ENCODE measurements around the gene GPT2.
A peak's percentile ranks its signal among the peaks of the same experiment; 100 is the strongest.

GPT2 gene, protein sequence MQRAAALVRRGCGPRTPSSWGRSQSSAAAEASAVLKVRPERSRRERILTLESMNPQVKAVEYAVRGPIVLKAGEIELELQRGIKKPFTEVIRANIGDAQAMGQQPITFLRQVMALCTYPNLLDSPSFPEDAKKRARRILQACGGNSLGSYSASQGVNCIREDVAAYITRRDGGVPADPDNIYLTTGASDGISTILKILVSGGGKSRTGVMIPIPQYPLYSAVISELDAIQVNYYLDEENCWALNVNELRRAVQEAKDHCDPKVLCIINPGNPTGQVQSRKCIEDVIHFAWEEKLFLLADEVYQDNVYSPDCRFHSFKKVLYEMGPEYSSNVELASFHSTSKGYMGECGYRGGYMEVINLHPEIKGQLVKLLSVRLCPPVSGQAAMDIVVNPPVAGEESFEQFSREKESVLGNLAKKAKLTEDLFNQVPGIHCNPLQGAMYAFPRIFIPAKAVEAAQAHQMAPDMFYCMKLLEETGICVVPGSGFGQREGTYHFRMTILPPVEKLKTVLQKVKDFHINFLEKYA

DNA sequence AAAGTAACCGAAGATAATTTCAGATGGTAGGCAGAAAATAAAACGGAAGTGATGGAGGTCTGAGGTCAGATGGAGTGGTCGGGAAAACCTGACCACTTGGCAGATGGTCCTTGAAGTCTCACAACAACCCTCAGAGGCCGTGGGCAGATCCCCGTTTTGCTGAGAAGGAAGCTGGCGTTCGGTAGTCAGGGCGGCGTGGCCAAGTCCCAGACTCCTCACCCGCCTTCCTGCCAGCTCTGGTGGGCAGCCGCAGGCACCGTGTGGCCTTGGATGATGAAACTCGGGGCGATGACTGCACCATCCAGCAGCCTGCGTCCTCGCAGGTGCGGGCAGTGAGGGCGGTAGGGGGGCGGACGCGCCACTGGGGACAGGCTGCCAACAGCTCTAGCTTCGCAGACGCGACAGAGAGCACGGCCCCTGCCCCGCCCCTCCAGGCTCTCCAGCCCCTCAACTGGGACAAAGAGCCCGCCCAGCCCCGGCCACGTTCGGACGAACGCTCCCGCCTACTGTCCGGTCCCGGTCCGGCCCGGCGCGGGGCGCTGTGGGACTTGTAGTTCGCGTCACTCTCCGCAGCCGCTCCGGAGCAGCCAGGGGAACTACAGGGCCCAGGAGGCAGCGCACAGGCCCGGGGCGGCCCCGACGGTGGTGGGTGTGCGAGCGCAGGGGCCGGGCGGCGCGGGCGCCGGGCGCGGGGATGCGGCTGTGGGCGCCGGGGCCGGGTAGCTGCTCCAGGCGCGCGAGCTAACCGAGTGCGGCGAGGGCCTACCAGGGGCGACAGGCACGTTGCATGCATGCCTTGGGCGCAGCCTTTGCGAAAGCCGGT is at the start of gene GPT2:
GPT2 (plus strand) TSS at position 673 of the 823 bp plus-strand sequence. CDS start 354 bp downstream, outside the sequence.
- DNase-seq: peak; percentile 98

DNA sequence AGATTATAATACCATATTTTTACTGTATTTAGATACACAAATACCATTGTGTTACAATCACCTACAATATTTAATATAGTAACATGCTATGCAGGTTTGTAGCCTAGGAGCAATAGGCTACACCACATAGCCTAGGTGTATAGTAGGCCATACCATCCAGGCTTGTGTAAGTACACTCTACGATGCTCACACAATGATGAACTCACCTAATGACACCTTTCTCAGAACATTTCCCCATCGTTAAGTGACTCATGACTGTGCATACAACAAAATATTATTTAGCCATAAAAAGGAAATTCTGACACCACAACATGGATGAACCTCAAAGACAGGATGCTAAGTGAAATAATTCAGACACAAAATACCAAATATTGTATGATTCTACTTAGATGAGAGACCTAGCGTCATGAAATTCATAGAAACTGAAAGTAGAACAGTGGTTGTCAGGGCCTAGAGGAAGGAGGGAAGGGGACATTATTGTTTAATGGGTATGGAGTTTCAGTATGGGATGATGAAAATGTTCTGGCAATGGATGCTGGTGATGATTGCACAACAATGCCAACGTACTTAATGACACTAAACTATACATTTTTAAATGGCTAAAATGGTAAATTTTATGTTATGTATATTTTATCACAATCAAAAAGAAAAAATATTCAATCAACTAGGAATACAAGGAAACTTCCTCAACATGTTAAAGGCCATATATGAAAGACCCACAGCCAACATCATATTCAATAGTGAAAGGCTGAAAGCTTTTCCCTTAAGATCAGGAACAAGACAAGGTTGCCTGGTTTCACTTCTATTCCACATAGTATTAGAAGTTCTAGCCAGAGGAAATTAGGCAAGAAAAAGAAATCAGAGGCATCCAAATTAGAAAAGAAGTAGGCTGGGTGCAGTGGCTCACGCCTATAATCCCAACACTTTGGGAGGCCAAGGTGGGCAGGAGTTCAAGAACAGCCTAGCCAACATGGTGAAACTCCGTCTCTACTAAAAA is 47.3 kb upstream of the GPT2 start:
- no peak for DNase-seq

DNA sequence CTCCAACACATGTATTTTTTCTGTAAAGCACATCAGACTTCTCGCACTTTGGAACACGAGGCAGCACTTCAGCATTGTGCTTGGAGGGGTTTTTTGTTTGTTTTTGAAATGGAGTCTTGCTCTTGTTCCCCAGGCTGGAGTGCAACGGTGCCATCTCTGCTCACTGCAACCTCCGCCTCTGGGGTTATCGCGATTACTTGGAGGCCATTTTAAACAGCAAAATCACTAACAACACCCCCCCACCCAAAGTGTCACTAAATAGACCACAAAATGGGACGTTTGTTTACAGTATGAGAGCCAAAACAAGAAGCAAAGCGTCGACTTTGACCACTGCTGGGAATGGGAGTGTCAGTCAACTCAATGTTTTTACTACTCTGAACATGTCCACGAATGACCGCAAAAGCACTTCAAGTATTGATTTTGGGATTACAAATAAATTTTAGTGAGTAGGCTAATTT is 44.1 kb upstream of the GPT2 start:
- DNase-seq: no peak

DNA sequence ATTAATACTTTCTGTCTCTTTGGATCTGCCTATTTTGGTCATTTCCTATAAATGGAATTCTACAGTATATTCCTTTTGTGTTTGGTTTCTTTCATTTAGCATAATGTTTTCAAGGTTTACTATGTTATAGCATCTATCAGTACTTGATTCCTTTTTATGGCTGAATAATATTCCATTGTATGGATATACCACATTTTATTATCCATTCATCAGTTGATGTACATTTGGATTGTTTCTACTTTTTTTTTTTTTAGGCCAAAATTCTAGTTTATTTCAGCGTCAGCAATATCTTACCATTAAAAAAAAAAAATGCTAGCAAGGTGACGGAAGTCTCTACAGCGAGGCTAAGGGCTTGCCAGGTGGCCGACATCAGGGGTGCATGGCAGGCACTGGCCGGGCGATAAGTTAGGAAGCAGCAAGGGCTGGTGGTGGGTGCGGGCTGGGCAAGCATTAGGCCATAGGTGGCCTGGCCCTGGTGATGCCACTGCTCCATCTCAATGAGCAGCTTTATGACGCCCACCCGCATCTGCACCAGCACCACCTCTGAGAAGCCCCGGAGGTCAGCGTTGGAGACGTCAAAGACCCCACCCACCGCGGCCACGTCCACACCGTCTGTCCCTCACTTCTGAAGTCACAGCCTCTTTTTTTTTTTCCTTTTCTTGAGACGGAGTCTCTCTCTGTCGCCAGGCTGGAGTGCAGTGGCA is 41.8 kb upstream of the GPT2 start:
- DNase-seq: no peak

DNA sequence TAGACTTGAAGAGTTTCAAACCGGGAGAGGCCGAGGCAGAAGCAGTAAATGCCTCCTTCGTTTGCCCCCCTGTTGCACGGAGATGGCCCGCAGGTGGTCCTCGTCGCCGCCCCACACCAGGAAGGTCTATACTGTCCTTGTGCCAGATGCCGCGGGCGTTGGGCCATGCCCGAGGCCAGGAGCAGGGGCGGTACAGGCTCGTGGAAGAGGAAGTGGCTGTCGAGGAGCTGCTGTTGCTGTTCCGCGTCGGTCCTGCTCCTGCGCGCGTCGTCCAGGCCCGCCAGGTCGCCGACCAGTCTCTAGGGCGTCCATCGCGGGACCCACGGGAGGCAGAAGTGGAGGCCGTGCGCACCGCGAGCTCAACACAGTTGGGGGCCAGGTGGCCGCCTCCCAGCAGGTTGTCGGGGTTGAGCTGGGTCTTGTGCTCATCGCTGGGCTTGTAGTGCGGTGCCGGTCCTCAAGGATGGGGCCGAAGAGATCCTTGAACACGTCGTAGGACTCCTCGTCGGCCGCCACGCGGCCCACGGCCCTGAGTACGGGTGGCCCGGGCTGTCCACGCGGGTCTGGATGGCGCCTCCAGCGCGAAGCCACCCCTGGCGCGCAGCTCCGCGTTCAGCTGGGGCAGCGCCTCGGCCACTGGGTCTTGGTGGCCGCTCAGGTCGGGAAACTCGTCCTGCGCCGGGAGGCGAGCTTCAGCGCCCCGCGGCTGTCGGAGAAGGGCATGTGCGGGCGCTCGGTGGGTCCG is 40.1 kb upstream of the GPT2 start:
- DNase-seq: no peak

DNA sequence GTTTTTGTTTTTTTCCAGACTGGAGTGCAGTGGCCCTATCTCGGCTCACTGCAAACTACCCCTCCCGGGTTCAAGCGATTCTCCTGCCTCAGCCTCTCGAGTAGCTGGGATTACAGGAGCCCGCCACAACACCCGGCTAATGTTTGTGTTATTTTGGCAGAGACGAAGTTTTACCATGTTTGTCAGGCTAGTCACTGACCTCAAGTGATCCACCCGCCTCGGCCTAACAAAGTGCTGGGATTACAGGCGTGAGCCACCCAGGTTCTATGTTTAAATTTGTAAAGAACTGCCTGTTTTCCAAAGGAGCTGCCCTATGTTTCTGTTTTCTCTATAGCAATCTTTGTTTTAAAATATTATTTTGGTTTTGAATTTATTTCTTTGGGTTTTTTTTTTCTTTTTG is 39.4 kb upstream of the GPT2 start:
- DNase-seq: no peak

DNA sequence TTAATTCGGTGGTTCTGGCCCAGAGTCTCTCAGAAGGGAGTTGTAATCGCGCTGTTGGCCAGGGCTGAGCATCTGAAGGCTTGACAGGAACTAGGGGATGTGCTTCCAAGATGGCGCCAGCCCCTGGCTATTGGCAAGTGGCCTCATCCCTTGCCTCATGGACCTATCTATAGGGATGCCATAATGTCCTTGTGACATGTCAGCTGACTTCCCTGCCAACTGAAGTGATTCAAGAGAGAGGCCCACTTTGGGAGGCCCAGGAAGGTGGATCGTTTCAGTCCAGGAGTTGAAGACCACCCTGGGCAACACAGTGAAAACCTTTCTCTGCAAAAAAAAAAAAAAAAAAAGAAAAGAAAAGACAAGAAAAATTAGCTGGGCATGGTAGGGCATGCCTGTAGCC is 38.2 kb upstream of the GPT2 start:
- no peak for DNase-seq

DNA sequence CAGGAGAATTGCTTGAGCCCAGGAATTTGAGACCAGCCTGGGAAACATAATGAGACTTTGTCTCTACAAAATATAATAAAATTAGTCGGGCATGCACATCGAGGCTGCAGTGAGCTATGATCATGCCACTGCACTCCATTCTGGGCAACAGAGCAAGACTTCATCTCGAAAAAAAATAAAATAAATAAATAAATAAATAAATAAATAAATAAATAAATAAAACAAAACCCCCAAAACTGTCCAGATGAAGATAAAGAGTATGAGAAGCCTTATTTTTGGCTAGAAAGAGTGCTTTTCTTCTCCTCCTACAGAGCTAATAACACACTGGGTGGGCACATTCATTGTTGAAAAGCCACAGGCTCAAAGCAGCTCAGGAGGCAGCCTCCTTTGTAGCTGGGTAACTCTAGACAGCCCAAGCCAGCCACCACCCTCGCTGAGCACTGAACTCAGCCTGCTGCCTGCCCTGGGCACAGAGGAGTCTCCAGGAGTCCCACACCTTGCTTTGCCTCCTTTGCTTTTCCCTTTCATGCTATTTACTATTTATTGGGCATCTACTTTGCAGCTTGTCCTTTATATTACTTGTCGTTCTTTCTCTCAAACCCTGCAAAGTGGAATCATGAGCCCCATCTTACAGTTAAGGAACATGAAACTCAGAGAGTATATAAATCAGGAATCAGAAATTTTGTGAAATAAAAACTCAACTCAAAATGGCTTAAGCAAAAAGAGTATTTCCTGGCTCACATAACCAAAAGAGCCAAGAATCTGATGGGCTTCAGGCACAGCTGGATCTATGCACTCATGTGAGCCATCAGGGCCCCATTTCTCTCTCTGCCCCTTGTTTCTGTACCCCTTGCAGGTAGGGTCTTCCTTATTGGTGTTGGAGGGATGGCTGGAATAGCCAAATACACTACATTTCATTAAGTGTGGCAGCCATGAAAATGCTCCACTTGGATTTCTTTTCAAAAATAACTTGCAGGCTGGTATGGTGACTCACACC is 35.1 kb upstream of the GPT2 start:
- DNase-seq: no peak

DNA sequence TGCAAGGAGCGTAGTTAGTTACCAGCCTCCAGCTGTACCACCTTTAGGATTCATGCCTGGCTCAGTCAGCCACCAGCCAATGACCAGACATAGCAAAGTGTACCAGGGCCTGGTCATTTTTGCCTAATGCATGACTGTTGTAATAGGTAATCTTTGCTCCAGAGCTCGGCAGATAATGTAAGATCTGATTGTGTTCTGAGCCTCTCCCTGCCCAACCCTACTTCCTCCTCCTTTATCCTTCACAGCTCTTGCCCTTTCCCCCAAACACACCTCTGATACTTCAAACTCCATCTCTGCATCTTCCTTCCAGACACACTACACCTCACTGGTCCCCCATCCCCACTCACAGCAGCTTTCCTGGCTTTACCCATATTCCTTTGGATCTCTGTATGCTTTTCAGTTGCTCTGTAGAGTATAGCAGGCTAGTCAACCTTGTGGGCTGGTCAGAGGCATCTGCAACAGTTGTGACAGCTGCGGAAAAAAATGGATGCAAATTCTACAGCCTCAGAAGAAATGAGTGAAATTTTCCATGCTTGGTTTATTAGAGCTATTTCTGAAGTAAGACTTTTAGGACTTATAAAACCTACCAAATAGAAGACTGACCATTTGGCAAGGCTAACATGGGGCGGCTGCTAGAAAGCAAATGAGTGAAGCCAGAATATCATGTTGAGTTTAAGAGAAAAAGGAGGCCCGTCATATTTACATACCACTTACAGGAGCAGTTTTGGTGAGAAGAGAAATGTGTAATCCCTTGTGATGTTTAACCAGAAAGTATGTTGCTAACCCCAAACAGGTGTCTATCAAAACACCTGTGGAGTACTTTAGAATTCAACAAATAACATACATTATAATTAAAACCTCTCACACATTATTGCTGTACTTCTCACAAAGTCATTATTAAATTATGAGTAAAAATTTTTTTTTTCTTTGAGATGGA is 33.3 kb upstream of the GPT2 start:
- no peak for DNase-seq

DNA sequence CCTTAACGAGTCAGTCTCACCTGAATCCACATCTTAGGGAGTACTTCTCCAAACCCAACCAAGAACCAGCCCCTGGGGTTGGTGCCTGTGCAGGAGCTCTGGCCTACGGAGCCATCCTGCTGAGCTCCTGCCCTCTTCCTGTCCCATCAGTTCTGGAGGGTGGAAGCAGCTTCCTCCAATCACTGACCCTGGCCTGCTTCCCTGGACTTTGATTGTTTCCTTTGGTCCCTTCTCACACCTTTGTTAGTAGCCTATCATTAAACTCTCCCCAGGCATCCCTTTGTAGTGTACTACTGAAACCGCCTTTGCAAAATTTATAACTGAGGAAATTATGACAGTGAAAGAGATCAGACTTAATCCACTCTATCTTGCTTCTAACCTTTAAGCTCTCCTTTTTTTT is 32.0 kb upstream of the GPT2 start:
- DNase-seq: no peak

DNA sequence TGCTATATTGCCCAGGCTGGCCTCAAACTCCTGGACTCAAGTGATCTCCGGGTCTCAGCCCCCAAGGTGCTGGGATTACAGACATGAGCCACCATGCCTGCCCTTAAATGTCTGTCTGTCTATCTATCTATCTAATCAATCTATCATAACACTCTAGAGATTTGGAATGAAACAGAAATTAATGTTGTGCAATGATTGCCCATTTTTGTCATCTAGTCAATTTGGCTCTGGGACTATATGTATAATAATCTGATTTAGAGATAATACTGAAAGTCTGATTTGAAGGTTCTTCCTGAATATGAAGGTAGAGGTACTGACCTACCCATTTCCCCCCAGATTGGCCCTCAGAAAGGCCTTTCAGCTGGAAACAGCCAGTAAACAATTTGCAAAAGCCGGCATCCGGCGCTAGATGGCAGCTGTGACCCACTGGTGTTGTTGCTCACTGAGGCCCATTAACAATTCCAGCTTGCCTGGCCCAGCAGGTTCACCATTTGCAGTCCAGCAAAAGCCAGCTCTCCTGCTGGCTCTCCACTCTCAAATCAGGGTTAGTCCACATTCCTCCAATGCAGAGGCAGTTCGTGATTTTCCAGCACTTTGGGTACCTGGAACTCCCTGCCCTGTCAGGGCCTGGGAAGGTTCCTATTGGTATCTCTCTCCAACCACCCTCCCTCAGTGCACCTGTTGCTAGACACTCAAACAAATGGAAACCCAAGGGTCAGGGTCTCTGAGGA is 30.3 kb upstream of the GPT2 start:
- peak; percentile 57 for DNase-seq

DNA sequence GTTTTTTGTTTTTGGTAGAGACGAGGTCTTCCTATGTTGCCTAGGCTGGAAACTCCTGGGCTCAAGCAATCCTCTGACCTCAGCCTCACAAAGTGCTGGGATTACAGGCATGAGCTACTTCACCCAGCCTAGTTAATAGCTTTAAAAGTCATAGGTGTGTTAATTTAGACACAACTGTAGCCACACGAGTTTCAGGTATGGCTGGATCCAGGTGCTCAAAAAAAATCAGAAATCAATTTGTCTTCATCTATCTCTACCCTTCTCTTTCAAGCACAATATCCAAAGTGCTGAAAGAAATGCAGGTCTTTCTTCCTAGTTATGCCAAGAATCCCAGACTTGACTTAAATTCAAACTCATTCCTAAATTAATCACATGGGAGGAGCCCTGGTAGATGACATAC is 29.3 kb upstream of the GPT2 start:
- no peak for DNase-seq

DNA sequence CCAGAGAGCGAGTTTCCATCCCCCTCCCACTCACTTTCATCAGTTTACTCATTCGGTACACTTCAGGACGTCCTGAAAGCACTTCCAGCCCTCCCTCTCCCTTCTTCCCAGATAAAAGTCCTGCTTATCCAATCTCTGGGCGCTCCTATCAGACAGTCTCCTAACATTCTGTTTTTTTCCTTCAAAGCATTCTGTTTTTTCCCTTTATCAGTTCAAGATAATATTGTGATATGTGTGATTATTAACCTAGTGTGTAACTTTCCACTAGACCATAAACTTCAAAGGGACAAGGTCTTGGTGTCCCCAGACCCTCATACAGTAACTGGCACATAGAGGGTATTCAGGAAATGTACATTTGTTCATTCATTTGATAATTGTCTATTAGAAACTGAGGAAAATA is 28.8 kb upstream of the GPT2 start:
- DNase-seq: no peak

DNA sequence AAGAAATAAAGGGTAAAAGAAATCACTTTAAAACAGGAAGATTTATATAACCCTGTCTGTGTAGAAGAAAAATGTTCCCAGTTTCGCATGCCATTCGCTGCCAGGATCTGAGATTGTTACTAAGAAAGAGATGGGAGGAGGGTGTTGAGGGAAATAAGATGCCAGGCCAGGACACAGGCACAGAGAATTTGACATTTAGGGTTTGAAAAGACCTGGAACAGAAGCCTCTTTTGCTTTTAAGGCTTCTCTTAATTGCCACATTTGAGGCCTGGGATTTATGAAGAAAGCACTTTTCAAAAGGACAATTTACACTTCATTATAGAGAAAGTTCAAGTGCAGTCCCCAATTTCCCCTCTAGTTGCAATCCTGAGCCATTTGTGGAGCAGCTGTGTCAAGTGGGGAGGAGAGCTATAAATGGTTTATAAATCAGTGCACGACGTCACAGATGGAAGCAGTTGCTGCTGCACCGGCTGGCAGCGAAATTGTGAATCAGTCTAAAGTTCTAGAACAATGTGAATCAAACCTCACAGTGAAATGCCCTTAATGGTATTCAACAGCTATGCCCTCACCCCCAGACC is 26.7 kb upstream of the GPT2 start:
- peak; percentile 76 for DNase-seq

DNA sequence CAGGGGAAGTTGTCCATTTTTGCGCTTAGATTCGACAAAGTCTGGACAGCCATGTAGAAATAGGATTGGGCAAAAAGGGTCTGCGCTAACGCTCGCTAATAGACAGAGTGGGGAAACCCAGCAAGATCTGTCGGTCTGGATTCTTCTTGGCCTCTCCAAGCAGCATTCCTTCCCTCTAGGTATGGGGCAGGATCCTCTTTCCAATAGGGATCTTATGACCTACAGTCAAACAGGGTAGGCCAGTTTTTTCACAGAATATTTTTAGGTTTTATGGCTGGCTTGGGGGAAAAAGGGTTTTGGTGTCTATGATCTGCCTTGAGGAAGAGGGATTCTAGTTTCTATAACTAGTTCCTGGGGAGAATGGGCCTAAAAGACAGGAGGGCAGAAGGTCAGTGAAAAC is 26.0 kb upstream of the GPT2 start:
- no peak for DNase-seq

DNA sequence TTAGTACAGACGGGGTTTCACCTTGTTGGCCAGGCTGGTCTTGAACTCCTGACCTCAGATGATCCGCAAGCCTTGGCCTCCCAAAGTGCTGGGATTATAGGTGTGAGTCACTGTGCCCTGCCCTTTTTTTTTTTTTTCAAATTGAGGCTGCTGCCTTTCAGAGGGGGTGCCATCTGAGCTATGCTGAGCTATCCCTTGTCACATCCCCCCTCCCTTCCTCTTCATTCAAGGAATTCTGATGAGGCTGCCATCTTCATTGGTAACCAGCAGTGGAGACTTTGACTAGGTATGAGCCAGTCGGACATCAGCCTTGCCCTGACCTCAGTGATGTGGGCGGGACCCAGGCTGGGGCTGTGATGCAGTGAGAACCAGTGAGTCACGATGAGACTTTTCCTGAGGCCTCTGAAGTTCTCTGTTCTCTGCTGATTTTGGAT is 24.4 kb upstream of the GPT2 start:
- DNase-seq: no peak
